AG08396 (cell line): Measurements from ENCODE around the gene ZNF205.
"Not testable (repeated sequence)": the region's sequence is repeated elsewhere in the genome, so short reads cannot be mapped to it uniquely, and the experiment has no call there.

Source experiments
- DNase-seq: peaks from one replicate; pipeline ENCODE4 v3.0.0; 2012; ENCODE audit warnings: low spot score, mixed read lengths

ZNF205 gene

GRCh38 chr16:3134338-3135125 lies 22.1 kb downstream of the ZNF205 start, which contains the start of gene ZNF213:
Gene ZNF213, plus strand, starts transcription at chr16:3135029. Its CDS starts 2,252 bp downstream, at chr16:3137281.
- peak; percentile 95 for DNase-seq

- no peak for DNase-seq
These were observed 22.8 kb downstream of the ZNF205 start for GRCh38 chr16:3135126-3135715.

GRCh38 chr16:3137267-3137666 lies 24.9 kb downstream of the ZNF205 start:
- no peak for DNase-seq

- no peak for DNase-seq
These were observed 26.0 kb downstream of the ZNF205 start for GRCh38 chr16:3138342-3138741.

GRCh38 chr16:3138823-3139426 lies 26.5 kb downstream of the ZNF205 start:
- no peak for DNase-seq

GRCh38 chr16:3139561-3139960 lies 27.2 kb downstream of the ZNF205 start:
- not testable (repeated sequence) for DNase-seq

GRCh38 chr16:3140603-3141427 lies 28.4 kb downstream of the ZNF205 start:
- DNase-seq, result no peak

- no peak for DNase-seq
These were observed 29.5 kb downstream of the ZNF205 start for GRCh38 chr16:3141781-3142311.

- no peak for DNase-seq
These were observed 29.9 kb downstream of the ZNF205 start for GRCh38 chr16:3142327-3142726.

- no peak for DNase-seq
These were observed 30.4 kb downstream of the ZNF205 start for GRCh38 chr16:3142770-3143169.

- DNase-seq, result no peak
These were observed 30.8 kb downstream of the ZNF205 start for GRCh38 chr16:3143189-3143588.

GRCh38 chr16:3143598-3144320 lies 31.4 kb downstream of the ZNF205 start:
- no peak for DNase-seq

- DNase-seq, result no peak
These were observed 32.1 kb downstream of the ZNF205 start for GRCh38 chr16:3144321-3144983.

GRCh38 chr16:3145151-3145550 lies 32.8 kb downstream of the ZNF205 start:
- DNase-seq, result no peak

GRCh38 chr16:3145660-3146059 lies 33.3 kb downstream of the ZNF205 start:
- no peak for DNase-seq

GRCh38 chr16:3147046-3147756 lies 34.8 kb downstream of the ZNF205 start:
- no peak for DNase-seq

- no peak for DNase-seq
These were observed 35.3 kb downstream of the ZNF205 start for GRCh38 chr16:3147757-3148104.

GRCh38 chr16:3148256-3149192 lies 36.1 kb downstream of the ZNF205 start:
- no peak for DNase-seq

GRCh38 chr16:3149193-3149530 lies 36.8 kb downstream of the ZNF205 start:
- no peak for DNase-seq
